ENCODE data around the gene PCDHA6. TPM values are rescaled to one million over a fixed set of nuclear protein-coding genes. Genes with fewer than 3 reads are reported as not detected.
"Not testable (repeated sequence)": the region's sequence is repeated elsewhere in the genome, so short reads cannot be mapped to it uniquely, and the experiment has no call there.

PCDHA6 gene
- 1 to 10 TPM; 6.2 to 6.5 TPM for total RNA-seq
- polyA plus RNA-seq (2013, experiment 1 of 2), result 0.57 TPM
- polyA plus RNA-seq (2013, experiment 2 of 2), result 0.58 TPM
- long read RNA-seq, experiment 1, partial matches to known transcripts, result 0 of 1 reads
- long read RNA-seq, experiment 1, other reads (novel, unspliced or antisense), result 0 of 1 reads
- long read RNA-seq, experiment 2, partial matches to known transcripts, result 0 of 4 reads
- long read RNA-seq, experiment 2, other reads (novel, unspliced or antisense), result 0 of 4 reads
- long read RNA-seq, experiment 3, transcript PCDHA6-201 (1 exons, 3,267 nt), result major isoform, 18 of 20 reads
- long read RNA-seq, experiment 3, partial matches to known transcripts, result 0 of 20 reads
- long read RNA-seq, experiment 3, other reads (novel, unspliced or antisense), result 2 of 20 reads
- long read RNA-seq, experiment 4, partial matches to known transcripts, result 0 of 1 reads
- long read RNA-seq, experiment 4, other reads (novel, unspliced or antisense), result 0 of 1 reads

- no peaks in the 10 kb centered on the region for H3K27me3 Mint-ChIP-seq (ENCODE audit: insufficient read depth)
- no peak within 1 kb of the TSS for H3K9ac ChIP-seq (ENCODE audit: extremely low read depth, low read length, poor library complexity, severe bottlenecking)
- TF ChIP-seq CTCF (conservative IDR thresholded peaks at IDR 0.05), result peak; percentile 76
- peak within 1 kb of the TSS; percentile 89 for H3K27ac Mint-ChIP-seq
- DNase-seq, result no peak
- H3K36me3 ChIP-seq (ENCODE audit: control insufficient read depth, insufficient read depth, low read length), result no peaks in the 10 kb centered on the region
- 93 to 94% methylated on average over 15 to 27 of the region's 27 CpGs for WGBS, 2 experiments (ENCODE audit: insufficient coverage in 1 of 2, insufficient read length in 1 of 2)
- H3K4me1 ChIP-seq (ENCODE audit: control insufficient read depth, insufficient read depth, low read length), result no peaks in the 10 kb centered on the region
- H3K9me3 ChIP-seq (ENCODE audit: control insufficient read depth, low read length), result no peaks in the 10 kb centered on the region
- peaks cover 7% of the 10 kb centered on the region for H3K4me1 Mint-ChIP-seq
- H3K27ac ChIP-seq (ENCODE audit: low read depth, low read length), result no peak within 1 kb of the TSS
- H3K9me3 Mint-ChIP-seq, result peaks cover 11% of the 10 kb centered on the region
- H3K27me3 ChIP-seq (ENCODE audit: control insufficient read depth, insufficient read depth, low read length, poor library complexity, severe bottlenecking), result no peaks in the 10 kb centered on the region
- H3K4me3 Mint-ChIP-seq, result peak within 1 kb of the TSS; percentile 80
- H3K4me3 ChIP-seq (ENCODE audit: low read length), result no peak within 1 kb of the TSS
- H3K36me3 Mint-ChIP-seq (ENCODE audit: low read depth), result peaks cover 25% of the 10 kb centered on the region
These were observed at the start of gene PCDHA6 for GRCh38 chr5:140827704-140828361. TSS of gene PCDHA6 (plus strand) at chr5:140827960. CDS start at chr5:140828092, 132 bp downstream.

- H3K9me3 ChIP-seq (ENCODE audit: control insufficient read depth, low read length), result peaks cover 49% of the 10 kb centered on the region
- H3K27ac ChIP-seq (ENCODE audit: low read depth, low read length), result no peak overlapping the region
- H3K9ac ChIP-seq (ENCODE audit: extremely low read depth, low read length, poor library complexity, severe bottlenecking), result no peak overlapping the region
- TF ChIP-seq CTCF (conservative IDR thresholded peaks at IDR 0.05), result no peak
- no peak overlapping the region for H3K4me3 ChIP-seq (ENCODE audit: low read length)
- Mint-ChIP-seq H3K4me3 (no peak overlapping the region), H3K36me3 (ENCODE audit: low read depth) (no peaks in the 10 kb centered on the region), H3K27ac (no peak overlapping the region), H3K4me1 (no peaks in the 10 kb centered on the region), H3K9me3 (peaks cover 78% of the 10 kb centered on the region), H3K27me3 (ENCODE audit: insufficient read depth) (peaks cover 5% of the 10 kb centered on the region)
- no peaks in the 10 kb centered on the region for H3K36me3 ChIP-seq (ENCODE audit: control insufficient read depth, insufficient read depth, low read length)
- no peaks in the 10 kb centered on the region for H3K4me1 ChIP-seq (ENCODE audit: control insufficient read depth, insufficient read depth, low read length)
- no peaks in the 10 kb centered on the region for H3K27me3 ChIP-seq (ENCODE audit: control insufficient read depth, insufficient read depth, low read length, poor library complexity, severe bottlenecking)
- DNase-seq, result no peak
- WGBS, 2 experiments (ENCODE audit: insufficient coverage in 1 of 2, insufficient read length in 1 of 2), result no CpG with 5 or more reads among the region's 1 CpG
These were observed 47.2 kb upstream of the PCDHA6 start for GRCh38 chr5:140780512-140780911.

GRCh38 chr5:140785905-140786686 lies 41.7 kb upstream of the PCDHA6 start, which contains the start of gene PCDHA1:
TSS of gene PCDHA1 (plus strand) at chr5:140786140.
- Mint-ChIP-seq H3K27ac (peak within 1 kb of the TSS; percentile 17), H3K4me3 (peak within 1 kb of the TSS; percentile 48), H3K4me1 (no peaks in the 10 kb centered on the region), H3K36me3 (ENCODE audit: low read depth) (no peaks in the 10 kb centered on the region), H3K27me3 (ENCODE audit: insufficient read depth) (peaks cover 14% of the 10 kb centered on the region), H3K9me3 (peaks cover 68% of the 10 kb centered on the region)
- no peaks in the 10 kb centered on the region for H3K27me3 ChIP-seq (ENCODE audit: control insufficient read depth, insufficient read depth, low read length, poor library complexity, severe bottlenecking)
- no peaks in the 10 kb centered on the region for H3K4me1 ChIP-seq (ENCODE audit: control insufficient read depth, insufficient read depth, low read length)
- no peak within 1 kb of the TSS for H3K9ac ChIP-seq (ENCODE audit: extremely low read depth, low read length, poor library complexity, severe bottlenecking)
- no peak within 1 kb of the TSS for H3K4me3 ChIP-seq (ENCODE audit: low read length)
- WGBS, 2 experiments (ENCODE audit: insufficient coverage in 1 of 2, insufficient read length in 1 of 2), result 87 to 89% methylated on average over 26 to 29 of the region's 29 CpGs
- H3K27ac ChIP-seq (ENCODE audit: low read depth, low read length), result no peak within 1 kb of the TSS
- DNase-seq, result no peak
- H3K9me3 ChIP-seq (ENCODE audit: control insufficient read depth, low read length), result peaks cover 21% of the 10 kb centered on the region
- no peaks in the 10 kb centered on the region for H3K36me3 ChIP-seq (ENCODE audit: control insufficient read depth, insufficient read depth, low read length)
- TF ChIP-seq CTCF (conservative IDR thresholded peaks at IDR 0.05), result peak; percentile 72

- DNase-seq; H3K27ac ChIP-seq (ENCODE audit: low read depth, low read length); H3K4me3 ChIP-seq (ENCODE audit: low read length); H3K27ac Mint-ChIP-seq; H3K36me3 Mint-ChIP-seq (ENCODE audit: low read depth); H3K4me1 Mint-ChIP-seq; H3K36me3 ChIP-seq (ENCODE audit: control insufficient read depth, insufficient read depth, low read length); H3K4me3 Mint-ChIP-seq; H3K27me3 ChIP-seq (ENCODE audit: control insufficient read depth, insufficient read depth, low read length, poor library complexity, severe bottlenecking); H3K4me1 ChIP-seq (ENCODE audit: control insufficient read depth, insufficient read depth, low read length); H3K9ac ChIP-seq (ENCODE audit: extremely low read depth, low read length, poor library complexity, severe bottlenecking): not testable (repeated sequence)
- Mint-ChIP-seq H3K9me3 (peaks cover 59% of the 10 kb centered on the region), H3K27me3 (ENCODE audit: insufficient read depth) (peaks cover 14% of the 10 kb centered on the region)
- H3K9me3 ChIP-seq (ENCODE audit: control insufficient read depth, low read length), result peaks cover 13% of the 10 kb centered on the region
- WGBS, 2 experiments (ENCODE audit: insufficient coverage in 1 of 2, insufficient read length in 1 of 2), result 96 to 98% methylated on average over 25 to 44 of the region's 44 CpGs
These were observed 40.3 kb upstream of the PCDHA6 start for GRCh38 chr5:140787422-140787821.
